Vagina (tissue), 2 donors: Measurements from ENCODE around the gene LRRC1.

Experiments used
- CTCF ChIP-seq, 3 experiments: fragments of 450-650 bp in 2 of 3; fragments of 200-600 bp in 1 of 3; sonication (generic) in 1 of 3; IDR thresholded peaks; one replicate each; pipeline ENCODE4 v1.5.1; 2017 to 2019; ENCODE audit warnings: antibody characterized with exemption in 3 of 3, mild to moderate bottlenecking in 2 of 3, moderate library complexity in 2 of 3
- POLR2A ChIP-seq, 2 donors: fragments of 450-650 bp; IDR thresholded peaks; one replicate each; pipeline ENCODE4 v1.6.1; 2017; ENCODE audit warnings: antibody characterized with exemption in 2 of 2, mild to moderate bottlenecking in 2 of 2, moderate library complexity in 2 of 2

GRCh38 chr6:53906103-53906502, 111.3 kb downstream of the LRRC1 start:
- TF ChIP-seq CTCF (IDR thresholded peaks at IDR 0.05) (no peak), POLR2A (IDR thresholded peaks at IDR 0.05) (no peak)
